Lower leg skin (tissue), 3 donors: ENCODE results near the gene EGFL6.

ENCODE experiments used
- POLR2A ChIP-seq, 2 donors: fragments of 450-650 bp; IDR thresholded peaks; one replicate each; pipeline ENCODE4 v1.6.1; 2016 to 2017; ENCODE audit warnings: antibody characterized with exemption in 2 of 2, mild to moderate bottlenecking in 1 of 2, moderate library complexity in 1 of 2
- TF ChIP-seq, protein P1 (sequence below), 3 donors: fragments of 450-650 bp; IDR thresholded peaks; one replicate each; pipeline ENCODE4 v1.5.1; 2016; ENCODE audit warnings: antibody characterized with exemption in 3 of 3, mild to moderate bottlenecking in 3 of 3, moderate library complexity in 2 of 3

DNA sequence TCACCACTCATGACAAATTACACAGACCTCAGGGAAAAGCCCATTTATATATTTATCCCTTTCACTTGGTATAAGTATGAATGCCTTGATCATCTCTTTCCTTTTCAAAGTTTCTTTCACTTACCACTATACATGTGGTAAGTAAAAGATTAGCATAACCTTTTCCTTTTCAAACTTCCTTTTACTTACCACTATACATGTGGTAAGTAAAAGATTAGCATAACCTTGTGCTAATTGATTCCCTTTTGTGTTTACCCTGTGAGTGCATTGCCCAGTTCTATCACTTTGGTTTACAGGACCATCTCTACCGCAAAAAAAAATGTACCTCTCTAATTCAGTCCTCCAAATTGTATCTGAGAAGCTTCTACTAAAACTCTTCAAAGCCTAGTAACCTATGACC, 50.8 kb downstream of the EGFL6 start:
- TF ChIP-seq, protein P1, sequence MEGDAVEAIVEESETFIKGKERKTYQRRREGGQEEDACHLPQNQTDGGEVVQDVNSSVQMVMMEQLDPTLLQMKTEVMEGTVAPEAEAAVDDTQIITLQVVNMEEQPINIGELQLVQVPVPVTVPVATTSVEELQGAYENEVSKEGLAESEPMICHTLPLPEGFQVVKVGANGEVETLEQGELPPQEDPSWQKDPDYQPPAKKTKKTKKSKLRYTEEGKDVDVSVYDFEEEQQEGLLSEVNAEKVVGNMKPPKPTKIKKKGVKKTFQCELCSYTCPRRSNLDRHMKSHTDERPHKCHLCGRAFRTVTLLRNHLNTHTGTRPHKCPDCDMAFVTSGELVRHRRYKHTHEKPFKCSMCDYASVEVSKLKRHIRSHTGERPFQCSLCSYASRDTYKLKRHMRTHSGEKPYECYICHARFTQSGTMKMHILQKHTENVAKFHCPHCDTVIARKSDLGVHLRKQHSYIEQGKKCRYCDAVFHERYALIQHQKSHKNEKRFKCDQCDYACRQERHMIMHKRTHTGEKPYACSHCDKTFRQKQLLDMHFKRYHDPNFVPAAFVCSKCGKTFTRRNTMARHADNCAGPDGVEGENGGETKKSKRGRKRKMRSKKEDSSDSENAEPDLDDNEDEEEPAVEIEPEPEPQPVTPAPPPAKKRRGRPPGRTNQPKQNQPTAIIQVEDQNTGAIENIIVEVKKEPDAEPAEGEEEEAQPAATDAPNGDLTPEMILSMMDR (IDR thresholded peaks at IDR 0.05): no peak
- TF ChIP-seq POLR2A (IDR thresholded peaks at IDR 0.05): no peak
